Activated naive CD8-positive, alpha-beta T cell treated with anti-CD3 and anti-CD28 coated beads, Interleukin-2, amount 50 U/mL, for 24 hours (primary cell): Measurements from ENCODE around the gene TRIP13.
"Not testable (repeated sequence)": the region's sequence is repeated elsewhere in the genome, so short reads cannot be mapped to it uniquely, and the experiment has no call there.

Source experiments
- ATAC-seq: fragments of 150-1000 bp; cut with Tn5 transposase; one replicate; pipeline ENCODE4 v1.10.0; 2021
- DNase-seq: peaks from one replicate; pipeline ENCODE4 v3.0.0; 2021
- H3K27ac Mint-ChIP-seq: one replicate; pipeline ENCODE4 v1.8.0; 2021; ENCODE audit warnings: mild to moderate bottlenecking, mixed read lengths
- H3K27me3 Mint-ChIP-seq: one replicate; pipeline ENCODE4 v1.8.0; 2021; ENCODE audit warnings: mixed read lengths
- H3K36me3 Mint-ChIP-seq: one replicate; pipeline ENCODE4 v1.8.0; 2021; ENCODE audit warnings: low read depth, mixed read lengths
- H3K4me1 Mint-ChIP-seq: one replicate; pipeline ENCODE4 v1.8.0; 2021; ENCODE audit warnings: mixed read lengths
- H3K4me3 Mint-ChIP-seq: one replicate; pipeline ENCODE4 v1.8.0; 2021; ENCODE audit warnings: mild to moderate bottlenecking, moderate library complexity, mixed read lengths
- H3K9me3 Mint-ChIP-seq: one replicate; pipeline ENCODE4 v1.8.0; 2021; ENCODE audit warnings: mixed read lengths

TRIP13 gene

DNA sequence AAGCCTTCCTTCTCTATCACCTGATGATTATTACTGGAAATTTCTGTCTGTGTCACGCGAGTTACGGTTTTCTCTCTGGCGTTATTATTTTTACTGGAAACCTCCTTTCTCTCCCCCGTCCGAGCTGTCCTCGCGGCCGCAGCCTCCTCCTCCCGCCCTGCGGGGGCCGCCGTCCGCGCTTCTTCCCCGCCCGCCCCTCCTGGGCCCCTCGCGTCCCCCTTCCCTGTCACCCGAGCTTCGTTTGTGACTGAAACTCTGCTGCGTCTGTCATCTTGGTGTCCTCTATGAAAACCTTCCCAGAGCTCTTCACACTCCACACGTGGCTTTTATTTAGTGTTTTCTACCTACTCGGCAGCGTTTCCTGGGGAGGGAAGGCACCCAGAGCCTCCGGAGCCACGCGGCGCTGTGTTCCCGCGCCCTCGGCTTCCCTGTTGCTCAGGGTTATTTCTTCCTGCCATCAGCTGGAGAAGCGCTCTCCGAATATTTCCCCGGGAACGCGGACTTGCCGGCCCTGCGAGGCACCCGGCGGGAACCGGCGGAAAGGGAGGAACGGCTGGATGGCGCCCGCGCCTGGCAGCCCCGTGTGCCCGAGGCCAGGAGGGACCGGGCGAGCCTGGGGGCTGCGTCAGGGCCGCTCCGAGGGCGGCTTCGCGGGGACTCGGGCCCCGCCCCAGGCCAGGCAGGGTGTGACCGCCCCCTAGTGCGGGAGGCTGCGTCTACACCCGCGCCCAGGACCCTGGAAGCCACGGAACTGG lies 33.9 kb downstream of the TRIP13 start:
- Mint-ChIP-seq H3K4me3 (no peak overlapping the region), H3K4me1 (peaks cover 28% of the 10 kb centered on the region), H3K36me3 (no peaks in the 10 kb centered on the region), H3K9me3 (no peaks in the 10 kb centered on the region), H3K27me3 (peaks cover 36% of the 10 kb centered on the region), H3K27ac (no peak overlapping the region)
- DNase-seq, result peak; percentile 38
- peak; percentile 59 for ATAC-seq

DNA sequence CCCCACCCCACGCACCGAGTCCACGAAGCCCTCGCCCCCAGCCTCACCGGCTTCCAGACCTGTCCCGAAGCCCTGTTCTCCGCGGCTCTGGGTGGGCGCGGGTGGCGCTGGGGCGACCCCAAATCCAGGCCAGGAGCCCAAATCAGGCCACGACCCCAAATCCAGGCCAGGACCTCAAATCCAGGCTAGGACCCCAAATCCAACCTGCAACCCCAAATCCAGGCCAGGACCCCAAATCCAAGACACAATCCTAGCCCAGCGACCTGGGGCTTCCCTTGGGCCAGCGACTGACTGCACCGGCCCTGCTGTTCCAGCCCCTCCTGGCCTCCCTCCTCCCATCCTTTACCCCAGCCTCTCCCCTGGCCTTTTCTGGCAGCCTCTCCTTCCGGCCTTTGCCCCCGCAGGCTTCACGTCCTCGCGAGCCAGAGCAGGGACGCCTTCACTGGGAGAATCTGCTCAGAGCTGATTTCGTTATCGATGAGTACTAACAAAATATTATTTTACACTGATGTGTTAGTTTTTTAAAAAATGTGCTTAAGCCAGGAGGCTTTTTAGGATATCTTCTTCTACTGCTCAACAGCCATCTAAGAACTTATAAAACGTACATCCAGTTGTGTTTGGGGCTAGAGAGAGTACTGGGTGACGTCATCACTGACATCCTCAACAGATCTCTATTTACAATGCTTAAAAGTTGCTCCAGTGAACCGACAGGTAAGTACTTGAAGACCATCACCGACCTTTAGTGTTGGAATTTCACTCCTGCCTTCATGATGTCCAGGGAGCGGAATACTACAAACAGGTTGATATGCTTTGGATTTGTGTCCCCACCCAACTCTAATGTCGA lies 34.7 kb downstream of the TRIP13 start:
- Mint-ChIP-seq H3K4me1 (peaks cover 32% of the 10 kb centered on the region), H3K4me3 (no peak overlapping the region), H3K36me3 (no peaks in the 10 kb centered on the region), H3K27me3 (peaks cover 36% of the 10 kb centered on the region), H3K9me3 (no peaks in the 10 kb centered on the region), H3K27ac (no peak overlapping the region)
- ATAC-seq (no peak), DNase-seq (no peak)

DNA sequence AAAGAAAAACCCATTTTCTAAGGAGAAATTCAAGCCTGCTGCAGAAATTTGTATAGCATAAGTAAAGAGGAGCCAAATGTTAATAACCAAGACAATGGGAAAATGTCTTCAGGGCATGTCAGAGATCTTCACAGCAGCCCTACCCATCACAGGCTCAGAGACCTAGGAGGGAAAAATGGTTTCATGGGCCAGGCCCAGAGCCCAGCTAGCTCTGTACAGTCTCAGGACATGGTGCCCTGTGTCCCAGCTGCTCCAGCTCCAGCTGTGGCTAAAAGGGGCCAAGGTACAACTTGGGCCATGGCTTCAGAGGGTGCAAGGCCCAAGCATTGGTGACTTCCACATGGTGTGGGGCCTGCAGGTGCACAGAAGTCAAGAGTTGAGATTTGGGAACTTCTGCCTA lies 36.5 kb downstream of the TRIP13 start:
- not testable (repeated sequence) for H3K4me3 Mint-ChIP-seq, H3K36me3 Mint-ChIP-seq, H3K9me3 Mint-ChIP-seq, H3K27ac Mint-ChIP-seq, DNase-seq, ATAC-seq
- Mint-ChIP-seq H3K4me1 (peaks cover 38% of the 10 kb centered on the region), H3K27me3 (peaks cover 36% of the 10 kb centered on the region)

DNA sequence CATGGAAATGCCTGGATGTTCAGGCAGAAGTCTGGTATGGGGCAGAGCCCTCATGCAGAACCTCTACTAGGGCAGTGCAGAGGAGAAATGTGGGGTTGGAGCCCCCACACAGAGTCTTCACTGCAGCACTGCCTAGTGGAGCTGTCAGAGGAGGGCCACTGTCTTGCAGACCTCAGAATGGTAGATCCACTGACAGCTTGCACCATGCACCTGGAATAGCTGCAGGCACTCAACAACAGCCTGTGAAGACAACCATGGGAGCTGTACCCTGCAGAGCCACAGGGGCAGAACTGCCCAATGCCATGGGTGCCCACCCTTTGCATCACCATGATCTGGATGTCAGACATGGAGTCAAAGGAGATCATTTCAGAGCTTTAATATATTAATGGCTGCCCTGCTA lies 36.9 kb downstream of the TRIP13 start:
- ATAC-seq (no peak), DNase-seq (no peak)
- H3K36me3 Mint-ChIP-seq, result no peaks in the 10 kb centered on the region
- peaks cover 35% of the 10 kb centered on the region for H3K4me1 Mint-ChIP-seq
- no peak overlapping the region for H3K27ac Mint-ChIP-seq
- no peaks in the 10 kb centered on the region for H3K9me3 Mint-ChIP-seq
- no peak overlapping the region for H3K4me3 Mint-ChIP-seq
- H3K27me3 Mint-ChIP-seq, result peaks cover 36% of the 10 kb centered on the region

DNA sequence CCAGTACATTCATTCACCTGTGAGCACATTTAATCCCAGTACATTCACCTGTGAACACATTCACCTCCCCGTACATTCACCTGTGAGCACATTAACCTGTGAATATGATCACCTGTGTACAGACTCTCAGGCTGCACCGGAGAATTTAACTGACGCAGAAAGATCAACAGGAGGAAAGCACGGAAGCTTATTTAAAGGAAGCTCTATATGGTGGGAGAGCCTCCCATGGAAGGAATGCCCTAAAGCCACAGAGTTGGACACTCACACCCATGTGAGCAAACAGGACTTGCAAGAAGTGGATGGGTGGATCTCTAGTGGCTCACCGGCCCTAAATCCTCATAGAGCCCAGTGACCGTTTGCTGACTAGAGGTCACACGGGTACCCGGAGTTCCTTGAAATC lies 38.2 kb downstream of the TRIP13 start:
- no peak for ATAC-seq
- H3K27ac Mint-ChIP-seq, result no peak overlapping the region
- H3K27me3 Mint-ChIP-seq, result peaks cover 24% of the 10 kb centered on the region
- no peaks in the 10 kb centered on the region for H3K36me3 Mint-ChIP-seq
- DNase-seq, result no peak
- H3K9me3 Mint-ChIP-seq, result no peaks in the 10 kb centered on the region
- peaks cover 35% of the 10 kb centered on the region for H3K4me1 Mint-ChIP-seq
- H3K4me3 Mint-ChIP-seq, result no peak overlapping the region

DNA sequence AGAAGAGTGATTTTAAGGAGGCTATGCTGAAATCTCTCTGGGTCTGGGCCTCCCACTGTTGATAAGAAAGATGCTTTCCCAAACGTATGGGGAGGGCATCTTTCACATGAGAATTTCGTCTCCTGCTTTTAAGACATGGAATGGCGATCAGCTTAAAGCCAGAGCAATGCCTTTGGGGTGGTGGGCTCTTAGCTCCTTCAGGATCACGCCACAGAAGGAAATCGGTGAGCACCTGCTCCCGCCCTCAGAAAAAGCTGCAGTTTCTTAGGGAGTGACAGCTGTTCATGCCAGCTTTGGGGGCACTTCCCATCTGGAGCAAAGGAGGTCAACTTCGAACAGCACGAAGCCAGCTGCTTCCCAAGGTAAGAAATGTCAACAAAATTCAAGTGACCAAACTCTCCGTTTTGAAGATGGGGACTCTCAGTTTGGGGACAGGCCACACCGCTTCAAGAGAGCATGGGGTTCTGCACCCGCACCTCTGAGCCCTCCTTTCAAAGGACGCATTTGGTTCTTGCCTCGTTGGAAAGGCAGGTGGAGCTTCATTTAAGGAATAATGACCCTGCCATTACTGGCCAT lies 39.0 kb downstream of the TRIP13 start:
- no peak overlapping the region for H3K27ac Mint-ChIP-seq
- peaks cover 30% of the 10 kb centered on the region for H3K4me1 Mint-ChIP-seq
- H3K27me3 Mint-ChIP-seq, result peaks cover 16% of the 10 kb centered on the region
- ATAC-seq (no peak), DNase-seq (no peak)
- no peaks in the 10 kb centered on the region for H3K9me3 Mint-ChIP-seq
- H3K36me3 Mint-ChIP-seq, result no peaks in the 10 kb centered on the region
- H3K4me3 Mint-ChIP-seq, result no peak overlapping the region

DNA sequence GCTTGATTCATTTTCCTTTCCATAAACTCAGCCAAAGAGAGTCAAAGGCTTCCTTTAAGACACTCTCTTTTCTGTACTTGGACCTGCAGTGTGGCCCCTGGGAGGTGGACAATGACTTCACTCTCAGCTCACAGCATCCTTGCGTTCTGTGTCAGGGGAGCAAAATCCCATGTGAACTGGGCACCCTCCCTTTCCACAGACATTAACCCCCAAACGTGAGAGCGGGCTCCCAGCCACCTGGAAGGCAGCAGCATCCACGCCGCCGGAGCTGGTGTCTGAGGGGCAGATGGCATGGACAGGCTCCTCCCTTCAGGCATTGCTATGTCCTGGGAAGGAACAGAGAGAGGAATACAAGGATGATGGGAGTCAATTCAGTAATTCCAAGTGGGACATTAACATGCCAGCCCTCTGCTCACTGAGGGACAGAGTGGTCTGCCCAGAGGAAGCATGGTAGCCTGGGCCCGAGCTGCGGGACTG lies 39.5 kb downstream of the TRIP13 start:
- Mint-ChIP-seq H3K36me3 (no peaks in the 10 kb centered on the region), H3K9me3 (no peaks in the 10 kb centered on the region), H3K4me3 (no peak overlapping the region), H3K27ac (no peak overlapping the region), H3K27me3 (peaks cover 16% of the 10 kb centered on the region), H3K4me1 (peaks cover 30% of the 10 kb centered on the region)
- DNase-seq, result no peak
- ATAC-seq, result no peak

DNA sequence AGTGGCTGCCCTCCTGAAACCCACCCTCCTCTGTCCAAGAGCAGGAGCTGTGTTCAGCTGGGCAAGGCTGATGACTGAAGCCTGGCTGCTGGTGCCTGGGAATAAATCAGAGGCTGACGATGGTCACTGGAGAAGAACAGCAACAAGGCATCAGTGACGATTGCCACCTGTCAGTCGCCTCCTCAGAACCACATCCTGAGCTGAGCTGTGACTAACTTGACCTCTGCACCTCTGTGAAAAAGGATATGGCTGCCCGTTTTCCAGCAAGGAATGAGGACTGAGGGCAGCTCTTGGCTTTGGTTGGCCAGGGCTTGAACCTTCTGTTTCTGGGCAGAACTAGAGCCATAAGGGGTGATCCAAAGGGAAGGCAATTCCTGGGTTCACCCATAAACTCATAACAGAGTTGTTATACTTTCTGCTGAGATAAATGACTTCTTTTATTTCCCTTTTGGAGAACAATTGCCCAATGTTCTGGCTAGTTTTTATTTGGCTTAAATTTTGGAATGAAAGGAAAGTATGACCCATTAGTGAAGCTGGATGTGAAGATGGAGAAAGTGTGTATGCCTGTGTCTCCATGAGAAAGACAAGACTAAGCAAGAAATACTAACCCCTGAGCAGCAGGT lies 40.1 kb downstream of the TRIP13 start:
- no peaks in the 10 kb centered on the region for H3K9me3 Mint-ChIP-seq
- H3K4me3 Mint-ChIP-seq, result peak overlapping the region; percentile 41
- H3K27ac Mint-ChIP-seq, result peak overlapping the region; percentile 90
- no peaks in the 10 kb centered on the region for H3K36me3 Mint-ChIP-seq
- H3K4me1 Mint-ChIP-seq, result peaks cover 26% of the 10 kb centered on the region
- ATAC-seq (peak; percentile 68), DNase-seq (no peak)
- peaks cover 11% of the 10 kb centered on the region for H3K27me3 Mint-ChIP-seq

DNA sequence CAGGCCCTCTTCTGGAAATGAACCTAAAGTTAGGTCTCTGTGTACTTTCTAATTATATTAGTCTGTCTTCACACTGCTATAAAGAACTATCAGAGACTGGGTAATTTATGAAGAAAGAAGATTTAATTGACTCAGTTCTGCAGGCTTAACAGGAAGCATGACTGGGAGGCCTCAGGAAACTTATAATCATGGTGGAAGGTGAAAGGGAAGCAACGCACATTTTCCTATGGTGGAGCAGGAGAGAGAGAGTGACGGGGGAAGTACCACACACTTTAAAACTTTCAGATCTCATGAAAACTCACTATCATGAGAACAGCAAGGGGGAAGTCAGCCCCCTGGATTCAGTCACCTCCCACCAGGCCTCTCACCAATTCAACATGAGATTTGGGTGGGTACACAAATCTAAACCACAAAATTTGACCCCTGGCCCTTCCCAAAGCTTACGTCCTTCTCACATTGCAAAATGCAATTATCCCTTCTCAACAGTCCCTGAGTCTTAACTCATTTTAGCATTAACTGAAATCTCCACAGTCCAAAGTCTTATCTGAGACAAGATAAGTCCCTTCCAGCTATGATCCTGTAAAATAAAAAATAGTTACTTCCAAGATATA lies 40.7 kb downstream of the TRIP13 start:
- ATAC-seq (peak; percentile 78), DNase-seq (no peak)
- Mint-ChIP-seq H3K4me1 (peaks cover 26% of the 10 kb centered on the region), H3K9me3 (no peaks in the 10 kb centered on the region), H3K4me3 (peak overlapping the region; percentile 41), H3K27ac (peak overlapping the region; percentile 90), H3K27me3 (peaks cover 7% of the 10 kb centered on the region), H3K36me3 (no peaks in the 10 kb centered on the region)

DNA sequence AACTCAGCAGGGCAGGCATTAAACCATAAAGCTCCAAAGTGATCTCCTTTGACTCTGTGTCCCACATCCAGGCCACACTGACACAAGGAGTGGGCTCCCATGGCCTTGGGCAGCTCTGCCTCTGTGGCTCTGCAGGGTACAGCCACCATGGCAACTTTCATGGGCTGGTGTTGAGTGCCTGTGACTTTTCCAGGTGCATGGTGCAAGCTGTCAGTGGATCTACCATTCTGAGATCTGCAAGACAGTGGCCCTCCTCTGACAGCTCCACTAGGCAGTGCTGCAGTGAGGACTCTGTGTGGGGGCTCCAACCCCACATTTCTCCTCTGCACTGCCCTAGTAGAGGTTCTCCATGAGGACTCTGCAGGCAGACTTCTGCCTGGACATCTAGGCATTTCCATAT lies 41.3 kb downstream of the TRIP13 start:
- H3K9me3 Mint-ChIP-seq, H3K4me3 Mint-ChIP-seq, DNase-seq, H3K27ac Mint-ChIP-seq, H3K27me3 Mint-ChIP-seq, H3K36me3 Mint-ChIP-seq, ATAC-seq: not testable (repeated sequence)
- H3K4me1 Mint-ChIP-seq, result peaks cover 26% of the 10 kb centered on the region

DNA sequence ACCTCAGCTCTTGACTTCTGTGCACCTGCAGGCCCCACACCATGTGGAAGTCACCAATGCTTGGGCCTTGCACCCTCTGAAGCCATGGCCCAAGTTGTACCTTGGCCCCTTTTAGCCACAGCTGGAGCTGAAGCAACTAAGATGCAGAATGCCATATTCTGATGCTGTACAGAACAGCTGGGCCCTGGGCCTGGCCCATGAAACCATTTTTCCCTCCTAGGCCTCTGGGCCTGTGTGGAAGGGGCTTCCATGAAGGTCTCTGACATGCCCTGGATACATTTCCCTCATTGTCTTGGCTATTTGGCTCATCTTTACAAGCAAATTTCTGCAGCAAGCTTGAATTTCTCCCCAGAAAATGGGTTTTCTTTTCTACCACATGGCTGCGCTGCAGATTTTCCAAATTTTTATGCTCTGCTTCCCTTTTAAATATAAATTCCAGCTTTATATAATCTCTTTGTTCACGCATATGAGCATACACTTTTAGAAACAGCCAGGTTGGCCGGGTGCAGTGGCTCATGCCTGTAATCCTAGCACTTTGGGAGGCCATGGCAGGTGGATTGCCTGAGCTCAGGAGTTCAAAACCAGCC lies 41.8 kb downstream of the TRIP13 start:
- not testable (repeated sequence) for H3K27me3 Mint-ChIP-seq, H3K4me3 Mint-ChIP-seq, DNase-seq, ATAC-seq, H3K36me3 Mint-ChIP-seq, H3K9me3 Mint-ChIP-seq, H3K27ac Mint-ChIP-seq
- peaks cover 26% of the 10 kb centered on the region for H3K4me1 Mint-ChIP-seq

DNA sequence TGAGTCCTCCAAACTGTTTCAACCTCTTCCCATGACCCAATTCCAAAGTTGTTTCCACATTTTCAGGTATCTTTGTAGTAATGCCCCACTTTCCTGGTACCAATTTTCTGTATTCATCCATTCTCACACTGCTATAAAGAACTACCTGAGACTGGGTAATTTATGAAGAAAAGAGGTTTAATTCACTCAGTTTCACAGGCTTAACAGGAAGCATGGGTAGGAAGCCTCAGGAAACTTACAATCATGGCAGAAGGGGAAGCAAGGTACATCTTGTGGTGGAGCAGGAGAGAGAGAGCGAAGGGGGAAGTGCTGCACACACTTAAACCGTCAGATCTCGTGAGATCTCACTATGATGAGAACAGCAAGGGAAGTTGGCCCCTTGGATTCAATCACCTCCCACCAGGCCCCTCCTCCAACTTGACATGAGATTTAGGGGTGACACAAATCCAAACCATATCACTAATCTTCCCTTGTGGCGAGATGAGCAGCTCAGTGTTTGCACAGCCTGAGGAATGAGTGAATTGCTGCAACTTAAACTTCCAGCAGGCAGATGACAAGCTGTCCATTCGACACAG lies 42.9 kb downstream of the TRIP13 start:
- peaks cover 26% of the 10 kb centered on the region for H3K4me1 Mint-ChIP-seq
- H3K9me3 Mint-ChIP-seq, result no peaks in the 10 kb centered on the region
- H3K4me3 Mint-ChIP-seq, result no peak overlapping the region
- DNase-seq (no peak), ATAC-seq (peak; percentile 9)
- no peak overlapping the region for H3K27ac Mint-ChIP-seq
- H3K36me3 Mint-ChIP-seq, result no peaks in the 10 kb centered on the region
- H3K27me3 Mint-ChIP-seq, result peaks cover under 1% of the 10 kb centered on the region

DNA sequence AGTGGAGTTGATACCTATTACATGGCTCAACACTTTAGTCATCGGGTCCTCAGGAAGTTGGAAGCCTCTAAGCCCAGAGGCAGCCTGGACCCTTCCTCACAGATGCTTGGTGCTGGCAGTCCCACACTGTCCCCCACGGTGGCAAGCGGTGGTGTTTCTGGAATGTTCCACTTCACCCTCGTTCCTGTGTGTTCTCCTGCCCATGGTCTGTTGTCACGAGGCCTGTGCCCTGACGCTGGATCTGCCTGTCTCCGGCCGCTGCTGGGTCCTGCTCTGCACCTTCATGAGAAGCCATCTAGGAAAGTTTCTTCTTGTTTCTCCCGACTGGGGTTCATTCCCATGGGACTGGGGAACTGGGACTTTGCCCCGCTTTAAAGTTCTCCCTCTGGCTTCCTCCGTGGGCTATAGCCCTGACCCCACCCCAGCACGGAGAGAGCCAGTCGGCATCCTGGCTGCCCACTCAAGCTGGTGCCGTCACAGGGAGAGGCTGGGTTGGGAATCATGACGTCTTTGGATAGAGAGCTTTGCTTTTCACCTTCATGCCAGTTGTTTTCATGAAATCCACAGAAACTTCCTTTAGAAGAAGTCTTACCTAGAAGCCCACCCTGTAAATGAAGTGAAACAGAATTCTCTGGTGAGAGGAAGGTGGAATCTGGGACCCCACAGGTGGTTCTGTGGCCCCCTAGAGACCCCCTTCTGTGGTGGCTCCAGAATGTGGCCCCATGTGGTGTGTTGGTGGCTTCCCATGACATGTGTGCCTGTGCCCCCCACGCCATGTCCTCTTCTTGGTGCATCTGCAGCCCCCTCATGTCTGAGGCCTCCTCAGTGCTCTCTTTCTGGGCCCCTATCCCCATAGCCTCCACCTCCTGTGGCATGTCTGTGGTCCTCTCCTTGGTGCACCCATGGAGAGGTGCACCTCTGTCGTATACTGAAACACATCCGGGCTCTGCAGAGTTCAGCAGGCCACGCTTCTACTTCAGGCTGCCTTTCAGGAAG lies 43.8 kb downstream of the TRIP13 start:
- Mint-ChIP-seq H3K4me1 (peaks cover 28% of the 10 kb centered on the region), H3K27me3 (peaks cover 8% of the 10 kb centered on the region), H3K9me3 (no peaks in the 10 kb centered on the region), H3K36me3 (no peaks in the 10 kb centered on the region), H3K27ac (no peak overlapping the region), H3K4me3 (no peak overlapping the region)
- DNase-seq (no peak), ATAC-seq (no peak)
